HG02798 (cell line): ENCODE data around the gene ERC2.

Experiments
- ATAC-seq: cut with Tn5 transposase; IDR thresholded peaks from one replicate; pipeline ENCODE4 v1.9.1; 2021; ENCODE audit warnings: mild to moderate bottlenecking; ENCODE audit not compliant: unreplicated experiment, poor library complexity

Gene ERC2

GRCh38 chr3:55789516-55789915 lies 678.8 kb downstream of the ERC2 start:
- ATAC-seq = no peak

GRCh38 chr3:55782807-55783206 lies 685.5 kb downstream of the ERC2 start:
- no peak for ATAC-seq

- no peak for ATAC-seq
These were observed 685.9 kb downstream of the ERC2 start for GRCh38 chr3:55782351-55782750.

- no peak for ATAC-seq
These were observed 687.4 kb downstream of the ERC2 start for GRCh38 chr3:55780913-55781312.

- ATAC-seq = no peak
These were observed 688.7 kb downstream of the ERC2 start for GRCh38 chr3:55779543-55779942.

GRCh38 chr3:55775366-55776154 lies 692.7 kb downstream of the ERC2 start:
- no peak for ATAC-seq

GRCh38 chr3:55774856-55775255 lies 693.4 kb downstream of the ERC2 start:
- ATAC-seq = no peak

GRCh38 chr3:55771503-55771902 lies 696.8 kb downstream of the ERC2 start:
- ATAC-seq = no peak

GRCh38 chr3:55770077-55770476 lies 698.2 kb downstream of the ERC2 start:
- ATAC-seq = no peak

GRCh38 chr3:55766753-55767152 lies 701.5 kb downstream of the ERC2 start:
- no peak for ATAC-seq

GRCh38 chr3:55765906-55766701 lies 702.2 kb downstream of the ERC2 start:
- no peak for ATAC-seq

GRCh38 chr3:55765398-55765797 lies 702.9 kb downstream of the ERC2 start:
- ATAC-seq = no peak

- no peak for ATAC-seq
These were observed 711.3 kb downstream of the ERC2 start for GRCh38 chr3:55756976-55757375.

GRCh38 chr3:55755516-55756205 lies 712.6 kb downstream of the ERC2 start:
- ATAC-seq = no peak

- no peak for ATAC-seq
These were observed 715.4 kb downstream of the ERC2 start for GRCh38 chr3:55752911-55753310.

GRCh38 chr3:55751730-55752129 lies 716.5 kb downstream of the ERC2 start:
- no peak for ATAC-seq

GRCh38 chr3:55750525-55750924 lies 717.7 kb downstream of the ERC2 start:
- ATAC-seq = no peak

GRCh38 chr3:55749036-55749435 lies 719.2 kb downstream of the ERC2 start:
- ATAC-seq = no peak

GRCh38 chr3:55746808-55747413 lies 721.4 kb downstream of the ERC2 start:
- no peak for ATAC-seq

- no peak for ATAC-seq
These were observed 725.5 kb downstream of the ERC2 start for GRCh38 chr3:55742832-55743136.
